K562 (cell line): ENCODE measurements around the gene PFAS. TPM values are rescaled to one million over a fixed set of nuclear protein-coding genes. Genes with fewer than 3 reads are reported as not detected.

ENCODE experiments used
- BRF1 ChIP-seq: IDR thresholded peaks from 3 replicates; pipeline ENCODE4 v1.6.1; 2011; ENCODE audit warnings: borderline replicate concordance, mild to moderate bottlenecking; ENCODE audit not compliant: insufficient read length; ENCODE audit errors: extremely low read depth
- GTF2E2 ChIP-seq: fragments of 200-800 bp; sonication (Bioruptor generic); IDR thresholded peaks from 2 replicates; pipeline ENCODE4 v1.6.1; 2016; ENCODE audit warnings: missing genetic modification characterization, missing compliant biosample characterization
- KDM1A ChIP-seq, 2 experiments: fragments of 450-650 bp; IDR thresholded peaks; 2 replicates each; pipeline ENCODE4 v1.6.1; 2016; ENCODE audit warnings: mild to moderate bottlenecking in 2 of 2
- NCOA2 ChIP-seq, 2 experiments: fragments of 450-650 bp; IDR thresholded peaks; 2 replicates each; pipeline ENCODE4 v1.6.1; 2018; ENCODE audit warnings: mild to moderate bottlenecking in 2 of 2, moderate library complexity in 1 of 2; ENCODE audit not compliant: partially characterized antibody in 2 of 2
- POLR2G ChIP-seq: fragments of 200-400 bp; formaldehyde crosslinking; IDR thresholded peaks from 2 replicates; pipeline ENCODE4 v1.6.1; 2017; ENCODE audit warnings: low read depth, mild to moderate bottlenecking, antibody characterized with exemption, low read length, moderate library complexity
- RBBP5 ChIP-seq: fragments of 200-600 bp; sonication (generic); IDR thresholded peaks from 2 replicates; pipeline ENCODE4 v1.6.1; 2012; ENCODE audit warnings: borderline replicate concordance, mild to moderate bottlenecking, low read length, control low read depth, inconsistent platforms; ENCODE audit not compliant: insufficient read depth, poor library complexity, severe bottlenecking
- ZFP1 ChIP-seq: fragments of 450-650 bp; formaldehyde crosslinking; IDR thresholded peaks from 2 replicates; pipeline ENCODE4 v1.4.0; 2020; ENCODE audit warnings: mild to moderate bottlenecking, mixed read lengths
- ZNF232 ChIP-seq: sonication (generic); formaldehyde crosslinking; IDR thresholded peaks from 2 replicates; pipeline ENCODE4 v1.8.0; 2022; ENCODE audit warnings: mild to moderate bottlenecking, missing genetic modification reagents
- polyA plus RNA-seq, 8 experiments: library from polyadenylated mRNA; depleted of rRNA in 4 of 8; stranded (reverse) in 5 of 8; unstranded in 3 of 8; fragments of >200 nt; fragmentation: Nextera tagmentation in 2 of 8; fragmentation: Illumina TruSeq in 1 of 8; extraction: Ambion mirVana in 2 of 8; extraction: Trizol in 1 of 8; gene quantifications; 2 replicates each; pipeline versions ENCODE4 v1.2.1 to v1.2.3, GENCODE V29; 2011 to 2014; ENCODE audit warnings: inconsistent platforms in 1 of 8, missing spikeins in 1 of 8
- total RNA-seq, 7 experiments: library from RNA; depleted of rRNA in 6 of 7; stranded (reverse); fragments of >200 nt in 6 of 7; fragmentation: Illumina TruSeq in 2 of 7; extraction: Trizol in 2 of 7; gene quantifications; 2 replicates each; pipeline versions ENCODE4 v1.2.1 to v1.2.3, GENCODE V29; 2011 to 2021; ENCODE audit warnings: low replicate concordance in 1 of 7
- TF ChIP-seq, protein P1 (sequence below): sonication (generic); formaldehyde crosslinking; IDR thresholded peaks from 2 replicates; pipeline ENCODE4 v1.8.0; 2022; ENCODE audit warnings: mild to moderate bottlenecking, missing genetic modification reagents
- TF ChIP-seq, protein P2 (sequence below): IDR thresholded peaks from 3 replicates; pipeline ENCODE4 v1.6.1; 2011; ENCODE audit warnings: borderline replicate concordance, mild to moderate bottlenecking, moderate library complexity; ENCODE audit not compliant: insufficient read length; ENCODE audit errors: extremely low read depth

Gene PFAS
- total and polyA plus RNA-seq, 9 of the 15 experiments (the other 6 are each of a cell fraction or from before 2014, with no cell fraction given), result 11.6 to 131 (median 43.9) TPM

DNA sequence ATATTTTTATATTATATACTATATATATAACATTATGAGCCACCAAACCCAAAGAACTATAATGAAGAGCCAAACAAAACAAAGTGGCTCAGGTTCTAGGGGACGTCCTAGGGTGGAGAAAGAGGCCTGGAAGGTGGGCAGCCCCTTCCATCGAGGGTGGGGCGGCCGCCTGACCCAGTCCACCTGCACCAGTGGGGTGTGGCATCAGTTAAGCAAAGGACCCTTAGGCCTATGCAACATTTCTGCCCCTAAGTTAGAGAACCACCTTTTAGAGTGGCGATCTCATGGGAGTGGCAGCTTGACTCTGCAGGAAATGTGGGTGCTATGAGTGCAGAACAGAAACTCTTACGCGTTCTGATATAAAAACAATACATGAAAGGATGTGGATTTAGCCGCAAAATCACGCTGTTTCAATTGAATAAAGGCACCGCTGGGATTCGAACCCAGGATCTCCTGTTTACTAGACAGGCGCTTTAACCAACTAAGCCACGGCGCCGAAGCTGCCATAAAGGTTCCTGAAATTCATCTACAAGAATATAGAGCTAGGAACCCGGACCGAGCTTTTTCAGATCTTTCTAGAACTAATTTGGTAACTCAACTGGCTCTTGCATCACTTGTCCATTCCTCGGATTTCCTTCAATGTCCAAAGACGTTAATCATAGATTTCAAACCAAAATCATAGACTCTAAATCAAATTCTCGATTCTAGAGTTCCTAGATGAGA lies 23.1 kb upstream of the PFAS start (continued):
- TF ChIP-seq, protein P1, sequence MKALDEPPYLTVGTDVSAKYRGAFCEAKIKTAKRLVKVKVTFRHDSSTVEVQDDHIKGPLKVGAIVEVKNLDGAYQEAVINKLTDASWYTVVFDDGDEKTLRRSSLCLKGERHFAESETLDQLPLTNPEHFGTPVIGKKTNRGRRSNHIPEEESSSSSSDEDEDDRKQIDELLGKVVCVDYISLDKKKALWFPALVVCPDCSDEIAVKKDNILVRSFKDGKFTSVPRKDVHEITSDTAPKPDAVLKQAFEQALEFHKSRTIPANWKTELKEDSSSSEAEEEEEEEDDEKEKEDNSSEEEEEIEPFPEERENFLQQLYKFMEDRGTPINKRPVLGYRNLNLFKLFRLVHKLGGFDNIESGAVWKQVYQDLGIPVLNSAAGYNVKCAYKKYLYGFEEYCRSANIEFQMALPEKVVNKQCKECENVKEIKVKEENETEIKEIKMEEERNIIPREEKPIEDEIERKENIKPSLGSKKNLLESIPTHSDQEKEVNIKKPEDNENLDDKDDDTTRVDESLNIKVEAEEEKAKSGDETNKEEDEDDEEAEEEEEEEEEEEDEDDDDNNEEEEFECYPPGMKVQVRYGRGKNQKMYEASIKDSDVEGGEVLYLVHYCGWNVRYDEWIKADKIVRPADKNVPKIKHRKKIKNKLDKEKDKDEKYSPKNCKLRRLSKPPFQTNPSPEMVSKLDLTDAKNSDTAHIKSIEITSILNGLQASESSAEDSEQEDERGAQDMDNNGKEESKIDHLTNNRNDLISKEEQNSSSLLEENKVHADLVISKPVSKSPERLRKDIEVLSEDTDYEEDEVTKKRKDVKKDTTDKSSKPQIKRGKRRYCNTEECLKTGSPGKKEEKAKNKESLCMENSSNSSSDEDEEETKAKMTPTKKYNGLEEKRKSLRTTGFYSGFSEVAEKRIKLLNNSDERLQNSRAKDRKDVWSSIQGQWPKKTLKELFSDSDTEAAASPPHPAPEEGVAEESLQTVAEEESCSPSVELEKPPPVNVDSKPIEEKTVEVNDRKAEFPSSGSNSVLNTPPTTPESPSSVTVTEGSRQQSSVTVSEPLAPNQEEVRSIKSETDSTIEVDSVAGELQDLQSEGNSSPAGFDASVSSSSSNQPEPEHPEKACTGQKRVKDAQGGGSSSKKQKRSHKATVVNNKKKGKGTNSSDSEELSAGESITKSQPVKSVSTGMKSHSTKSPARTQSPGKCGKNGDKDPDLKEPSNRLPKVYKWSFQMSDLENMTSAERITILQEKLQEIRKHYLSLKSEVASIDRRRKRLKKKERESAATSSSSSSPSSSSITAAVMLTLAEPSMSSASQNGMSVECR, result no peak
- TF ChIP-seq KDM1A (IDR thresholded peaks at IDR 0.05) (peak in 1 of 2 experiments; percentile 11; a peak in 1 of 4 replicates), RBBP5 (no peak), ZFP1 (CRISPR knock-in tag) (no peak), BRF1 (peak; percentile 32), GTF2E2 (tag) (0 out of 2 replicates have a peak, but pooled peaks have one; percentile 4), POLR2G (peak; percentile 30; the same call in 1 of the 2 replicates), NCOA2 (IDR thresholded peaks at IDR 0.05; ENCODE audit: partially characterized antibody in 2 of 2) (peak in 1 of 2 experiments; percentile 51), ZNF232 (CRISPR knock-in tag) (no peak)
- TF ChIP-seq, protein P2, sequence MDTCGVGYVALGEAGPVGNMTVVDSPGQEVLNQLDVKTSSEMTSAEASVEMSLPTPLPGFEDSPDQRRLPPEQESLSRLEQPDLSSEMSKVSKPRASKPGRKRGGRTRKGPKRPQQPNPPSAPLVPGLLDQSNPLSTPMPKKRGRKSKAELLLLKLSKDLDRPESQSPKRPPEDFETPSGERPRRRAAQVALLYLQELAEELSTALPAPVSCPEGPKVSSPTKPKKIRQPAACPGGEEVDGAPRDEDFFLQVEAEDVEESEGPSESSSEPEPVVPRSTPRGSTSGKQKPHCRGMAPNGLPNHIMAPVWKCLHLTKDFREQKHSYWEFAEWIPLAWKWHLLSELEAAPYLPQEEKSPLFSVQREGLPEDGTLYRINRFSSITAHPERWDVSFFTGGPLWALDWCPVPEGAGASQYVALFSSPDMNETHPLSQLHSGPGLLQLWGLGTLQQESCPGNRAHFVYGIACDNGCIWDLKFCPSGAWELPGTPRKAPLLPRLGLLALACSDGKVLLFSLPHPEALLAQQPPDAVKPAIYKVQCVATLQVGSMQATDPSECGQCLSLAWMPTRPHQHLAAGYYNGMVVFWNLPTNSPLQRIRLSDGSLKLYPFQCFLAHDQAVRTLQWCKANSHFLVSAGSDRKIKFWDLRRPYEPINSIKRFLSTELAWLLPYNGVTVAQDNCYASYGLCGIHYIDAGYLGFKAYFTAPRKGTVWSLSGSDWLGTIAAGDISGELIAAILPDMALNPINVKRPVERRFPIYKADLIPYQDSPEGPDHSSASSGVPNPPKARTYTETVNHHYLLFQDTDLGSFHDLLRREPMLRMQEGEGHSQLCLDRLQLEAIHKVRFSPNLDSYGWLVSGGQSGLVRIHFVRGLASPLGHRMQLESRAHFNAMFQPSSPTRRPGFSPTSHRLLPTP, result peak; percentile 75
